Left kidney (tissue), 8 donors: ENCODE data around the gene OR5H1. TPM values are rescaled to one million over a fixed set of nuclear protein-coding genes. Genes with fewer than 3 reads are reported as not detected.
"Not testable (repeated sequence)": the region's sequence is repeated elsewhere in the genome, so short reads cannot be mapped to it uniquely, and the experiment has no call there.

Source experiments
- DNase-seq: peaks from one replicate; pipeline ENCODE4 v3.0.0-alpha.2; 2013
- long read RNA-seq, 8 donors: transcript quantifications; one replicate each; lab custom pipeline, GENCODE V29; 2026
- polyA plus RNA-seq: library from polyadenylated mRNA; unstranded; fragments of 120-200 nt; gene quantifications from one replicate; pipeline ENCODE4 v1.2.1, GENCODE V29; 2013; ENCODE audit not compliant: insufficient read length

Gene OR5H1
- 0.05 TPM for polyA plus RNA-seq
- long read RNA-seq, donor 1, result 0 reads
- long read RNA-seq, donor 2, result 0 reads
- long read RNA-seq, donor 3, result 0 reads
- long read RNA-seq, donor 4, result 0 reads
- long read RNA-seq, donor 5, result 0 reads
- long read RNA-seq, donor 6, result 0 reads
- long read RNA-seq, donor 7, result 0 reads
- long read RNA-seq, donor 8, result 0 reads

DNA sequence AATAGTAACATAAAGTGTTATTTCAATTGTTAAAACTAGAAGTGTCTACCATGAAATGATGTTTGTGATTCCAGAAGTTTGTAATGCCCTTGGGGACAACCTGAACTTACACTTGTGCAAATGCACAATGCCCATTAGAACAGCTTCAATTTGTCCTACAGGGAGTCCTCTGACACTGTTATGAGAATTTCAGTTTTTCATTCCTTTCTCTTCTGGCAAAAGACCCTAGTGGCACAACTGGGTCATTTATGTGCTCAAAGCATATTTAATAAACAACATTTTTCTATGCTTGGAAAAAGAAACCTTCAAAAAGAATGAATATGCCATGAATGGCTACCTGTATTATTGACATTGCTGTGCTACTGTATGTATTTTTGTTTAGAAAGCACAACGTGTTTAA is at the start of gene OR5H1:
OR5H1 (plus strand) TSS at position 301 of the 400 bp plus-strand sequence. CDS start 1,977 bp downstream, outside the sequence.
- DNase-seq, result no peak

DNA sequence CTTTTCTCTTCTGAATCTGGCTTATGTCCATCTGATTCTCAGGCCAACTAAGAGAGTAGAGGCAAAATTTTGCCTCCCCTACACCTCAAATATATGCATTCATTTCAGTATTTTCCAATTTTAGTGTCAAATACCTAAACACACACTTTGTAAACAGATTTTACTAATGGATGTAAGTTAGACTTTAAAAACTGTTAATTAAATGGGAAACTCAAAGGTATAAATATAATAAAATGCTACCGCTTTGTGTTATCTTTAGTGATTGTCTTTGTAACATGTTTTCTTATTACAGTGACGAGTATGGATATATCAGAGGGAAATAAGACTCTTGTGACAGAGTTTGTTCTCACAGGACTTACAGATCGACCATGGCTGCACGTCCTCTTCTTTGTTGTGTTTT is 43.6 kb upstream of the OR5H1 start, which contains the start of gene OR5AC2:
OR5AC2 (plus strand) TSS at position 301 of the 400 bp plus-strand sequence; CDS start at position 301, 0 bp downstream.
- DNase-seq, result no peak

DNA sequence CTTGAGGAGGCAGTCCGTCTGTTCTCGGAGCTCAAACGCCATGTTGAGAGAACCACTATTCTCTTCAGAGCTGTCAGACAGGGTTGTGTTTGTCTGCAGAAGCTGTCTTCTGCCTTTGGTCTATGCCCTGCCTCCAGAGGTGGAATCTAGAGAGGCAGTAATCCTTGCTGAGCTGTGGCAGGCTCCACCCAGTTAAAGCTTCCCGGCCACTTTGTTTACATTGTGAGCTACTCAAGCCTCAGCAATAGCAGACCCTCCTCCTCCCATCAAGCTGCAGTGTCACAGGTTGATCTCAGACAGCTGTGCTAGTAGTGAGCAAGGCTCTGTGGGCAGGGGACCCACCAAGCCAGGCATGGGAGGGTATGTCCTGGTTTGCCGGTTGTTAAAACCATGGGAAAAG is 34.6 kb upstream of the OR5H1 start:
- no peak for DNase-seq

DNA sequence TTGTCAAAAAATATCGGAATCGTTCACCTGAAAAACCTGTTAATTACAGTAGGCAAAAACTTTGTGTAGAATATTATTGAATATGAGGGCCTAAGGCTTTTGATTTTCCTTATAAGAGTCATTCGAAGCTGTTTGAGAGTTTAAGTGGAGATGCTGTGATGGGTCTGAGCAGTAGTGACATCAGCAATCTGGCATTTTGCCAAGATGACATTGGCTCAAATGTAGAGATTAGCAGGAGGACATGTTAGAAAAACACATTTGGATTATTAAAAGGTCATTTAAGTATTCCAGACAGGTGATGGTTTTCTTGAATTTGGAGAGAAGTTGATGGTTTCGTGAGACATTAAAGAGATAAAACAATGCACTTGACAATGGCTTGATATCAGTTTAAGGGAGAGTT is 30.7 kb upstream of the OR5H1 start:
- no peak for DNase-seq

DNA sequence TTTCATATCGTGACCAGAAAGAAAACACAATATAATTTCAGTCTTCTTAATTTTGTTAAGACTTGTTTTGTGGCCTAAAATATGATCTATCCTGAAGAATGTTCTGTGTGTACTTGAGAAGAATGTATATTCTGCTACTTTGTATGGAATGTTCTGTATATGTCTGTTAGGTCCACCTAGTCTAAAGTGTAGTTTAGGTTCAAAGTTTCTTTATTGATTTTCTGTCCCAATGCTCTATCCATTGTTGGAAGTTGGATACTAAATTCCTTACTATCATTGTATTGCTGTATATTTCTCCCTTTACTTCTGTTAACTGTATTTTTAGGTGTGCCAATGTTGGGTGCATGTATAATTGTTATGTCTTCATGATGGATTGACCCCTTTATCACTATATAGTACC is 22.4 kb upstream of the OR5H1 start:
- no peak for DNase-seq

DNA sequence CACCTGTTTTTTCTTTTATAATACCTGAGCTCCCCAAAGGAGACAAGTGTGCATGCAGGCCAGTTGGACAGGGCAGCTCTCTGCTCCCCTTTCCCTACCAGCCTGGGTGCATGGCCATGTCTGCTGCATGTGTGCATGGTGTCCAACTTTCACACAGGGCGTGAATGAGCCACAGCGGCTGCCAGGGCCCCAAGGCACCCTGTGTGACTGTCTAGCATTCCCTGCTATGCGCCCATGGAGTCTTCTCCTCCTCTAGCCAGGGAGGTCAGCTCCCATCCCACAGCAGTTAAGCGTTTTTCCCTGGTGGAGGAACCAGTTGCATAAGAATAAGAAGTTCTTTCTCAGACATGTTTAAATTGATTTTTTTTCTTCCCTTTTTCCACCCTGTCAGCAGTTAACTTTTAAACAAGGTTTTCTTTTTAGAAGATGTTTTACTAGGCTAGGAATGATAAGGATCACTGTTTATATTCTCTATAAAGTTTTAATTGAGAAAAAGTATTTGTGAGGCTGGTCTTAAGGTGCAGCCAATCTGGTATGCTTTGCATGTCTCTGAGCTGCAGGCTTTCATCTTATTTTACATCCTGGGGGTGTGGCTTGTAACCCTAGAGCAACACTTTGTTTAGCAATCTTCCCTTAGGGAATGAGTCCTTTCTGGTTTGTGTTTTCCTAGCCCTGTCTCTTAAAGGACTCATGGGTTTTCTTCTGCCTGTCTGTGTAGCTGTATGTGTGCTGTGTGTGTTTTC is 20.5 kb upstream of the OR5H1 start:
- no peak for DNase-seq

DNA sequence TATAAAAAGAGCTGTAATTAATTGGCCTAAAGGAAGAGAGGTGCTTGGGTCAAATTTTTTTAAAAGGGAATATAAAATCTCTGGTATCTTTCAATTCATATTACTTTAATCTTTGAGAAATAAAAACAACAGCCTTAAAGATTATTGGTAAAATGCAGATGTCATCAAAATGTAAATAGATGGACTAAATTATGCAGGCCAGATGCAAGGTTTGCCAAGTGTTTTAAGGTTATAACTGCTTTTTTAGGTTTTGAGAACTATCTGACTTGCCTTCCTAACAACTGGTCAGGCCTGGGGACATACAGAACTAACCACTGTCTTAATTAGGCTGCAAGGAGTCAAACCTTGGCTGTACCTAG is 20.0 kb upstream of the OR5H1 start:
- no peak for DNase-seq

DNA sequence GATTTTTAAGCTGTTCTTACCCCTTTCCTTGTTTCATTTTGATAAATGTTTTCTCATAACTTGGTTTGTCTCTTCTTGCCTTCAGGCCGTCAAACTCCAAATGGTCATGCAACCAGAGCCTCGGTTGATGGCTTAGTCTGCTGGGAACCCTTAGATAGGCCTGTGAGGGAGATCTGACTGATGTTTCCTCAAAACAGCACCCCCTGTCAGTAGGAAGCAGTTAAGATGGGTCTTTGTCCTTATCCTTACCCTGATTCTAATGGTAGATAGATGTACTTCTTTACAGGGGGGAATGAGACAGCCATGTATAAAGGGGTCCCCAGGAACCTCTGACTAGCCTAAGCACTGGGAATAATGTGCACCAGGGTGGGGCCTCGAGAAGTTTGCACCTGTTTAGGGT is 16.3 kb upstream of the OR5H1 start:
- DNase-seq, result no peak

DNA sequence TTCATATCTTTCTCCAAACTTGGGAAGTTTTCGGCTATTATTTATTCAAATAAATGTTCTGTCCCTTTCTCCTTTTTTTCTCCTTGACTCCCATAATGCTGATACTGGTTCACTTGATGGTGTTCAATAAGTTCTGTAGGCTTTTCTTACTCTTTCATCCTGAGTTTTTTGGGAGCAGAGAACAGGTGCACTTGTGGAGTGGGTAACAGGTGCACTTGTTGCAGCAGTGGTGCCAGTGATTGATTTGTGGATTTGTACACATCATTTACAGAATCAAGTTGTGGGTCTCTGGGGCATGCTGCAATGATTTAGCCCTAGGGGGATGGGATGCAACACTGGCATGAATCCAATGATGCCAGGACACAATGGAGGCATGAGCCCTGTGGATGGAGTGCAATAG is 14.8 kb upstream of the OR5H1 start:
- no peak for DNase-seq

DNA sequence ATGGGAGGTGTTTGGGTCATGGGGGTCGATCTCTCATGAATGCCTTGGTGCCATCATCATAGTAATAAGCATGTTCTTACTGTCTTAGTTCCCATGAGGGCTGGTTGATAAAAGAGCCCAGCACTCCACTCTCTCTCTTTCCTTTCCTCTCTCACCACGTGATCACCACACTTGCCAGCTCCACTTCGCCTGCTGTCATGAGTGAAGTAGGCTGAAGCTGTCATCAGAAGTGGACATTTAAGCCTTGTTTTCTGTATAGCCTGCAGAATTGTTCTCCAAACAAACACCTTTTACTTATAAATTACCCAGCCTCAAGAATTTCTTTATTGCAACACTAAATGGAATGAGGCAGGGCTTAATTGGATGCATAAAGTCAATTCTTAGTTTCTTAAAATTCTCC is 6.1 kb downstream of the OR5H1 start:
- no peak for DNase-seq

DNA sequence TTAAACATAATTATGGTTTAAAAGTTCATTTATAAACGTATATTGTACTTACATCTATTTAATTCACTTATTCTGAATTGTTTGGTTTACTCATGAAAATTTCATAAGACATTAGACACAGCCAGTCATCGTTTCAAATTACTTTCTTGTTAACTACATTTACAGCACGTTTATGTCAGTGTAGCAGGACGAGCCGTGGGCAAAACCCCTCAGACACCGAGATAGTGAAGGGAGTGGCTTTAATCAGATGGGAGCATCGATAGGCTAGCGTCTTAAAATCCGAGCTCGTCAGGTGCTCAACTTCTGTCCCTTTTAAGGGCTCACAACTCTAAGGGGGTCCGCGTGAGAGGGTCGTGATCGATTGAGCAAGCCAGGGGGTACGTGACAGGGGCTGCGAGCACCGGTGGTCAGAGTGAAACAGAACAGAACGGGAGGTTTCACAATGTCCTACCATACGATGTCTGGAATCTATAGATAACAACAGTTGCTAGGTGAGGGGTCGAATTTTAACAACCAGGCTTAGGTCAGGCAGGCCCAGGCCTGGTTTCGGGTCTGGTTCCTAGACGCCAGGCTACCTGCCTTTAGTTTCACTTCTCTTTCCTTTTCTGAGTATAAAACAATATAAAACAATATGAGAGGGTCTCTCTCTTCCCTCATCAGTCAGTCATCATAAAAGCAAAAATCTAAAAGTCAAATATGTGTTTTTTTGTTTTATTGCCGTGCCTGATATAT is 7.5 kb downstream of the OR5H1 start:
- DNase-seq, result not testable (repeated sequence)

DNA sequence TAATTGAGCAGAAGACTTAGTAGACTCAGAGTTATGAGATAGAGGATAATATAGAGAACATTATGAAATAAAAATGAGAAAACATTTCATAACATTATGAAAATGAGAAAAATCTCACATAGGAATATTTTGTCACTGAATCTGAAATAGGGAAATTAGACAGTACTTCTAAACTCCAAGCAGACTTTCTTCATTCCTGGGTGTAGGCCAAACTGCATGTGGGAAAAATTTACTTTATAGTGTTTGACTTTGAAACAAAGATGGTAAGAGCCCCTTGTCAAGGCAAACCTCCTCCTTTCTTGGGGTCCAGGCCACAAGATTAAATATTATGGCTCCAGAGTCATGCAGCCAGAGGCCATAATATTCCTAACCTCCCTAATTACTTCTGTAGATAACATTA is 10.0 kb downstream of the OR5H1 start:
- DNase-seq, result no peak

DNA sequence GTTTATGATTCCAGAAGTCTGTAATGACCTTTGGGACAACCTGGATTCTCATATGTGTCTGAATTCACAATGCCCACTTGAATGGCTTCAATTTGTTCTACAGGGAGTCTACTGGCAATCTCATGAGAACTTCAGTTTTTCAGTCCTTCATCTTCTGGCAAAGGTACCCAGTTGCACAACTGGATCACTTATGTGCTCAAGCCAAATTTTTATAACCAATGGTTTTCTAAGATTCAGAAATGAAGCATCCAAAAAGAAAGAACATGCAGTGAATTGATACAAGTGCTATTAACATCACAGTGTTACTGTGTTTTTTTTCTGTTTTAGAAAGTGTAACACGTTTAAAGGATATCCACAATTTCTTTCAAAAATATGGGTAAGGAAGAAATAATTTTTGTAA is 16.7 kb downstream of the OR5H1 start, which contains the start of gene OR5H14:
OR5H14 (plus strand) TSS at position 301 of the 400 bp plus-strand sequence. CDS start 1,907 bp downstream, outside the sequence.
- no peak for DNase-seq

DNA sequence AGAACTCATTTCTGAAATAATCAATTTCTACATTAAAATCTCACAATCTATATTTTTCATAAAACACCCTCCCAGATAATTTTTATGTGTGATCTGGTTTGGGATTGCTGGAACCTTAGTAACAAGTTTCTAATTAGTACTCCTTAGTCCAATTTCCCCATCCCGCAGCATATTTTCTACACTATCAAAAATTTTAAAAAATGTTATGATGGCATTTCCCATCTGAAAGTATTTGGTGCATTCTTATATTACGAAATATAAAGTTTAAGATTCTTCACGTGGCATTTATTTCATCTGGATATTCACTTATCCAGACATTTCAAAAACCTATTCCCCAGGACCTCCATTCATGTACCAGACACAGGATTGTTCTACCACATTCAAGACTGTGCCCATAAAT is 18.2 kb downstream of the OR5H1 start:
- no peak for DNase-seq

DNA sequence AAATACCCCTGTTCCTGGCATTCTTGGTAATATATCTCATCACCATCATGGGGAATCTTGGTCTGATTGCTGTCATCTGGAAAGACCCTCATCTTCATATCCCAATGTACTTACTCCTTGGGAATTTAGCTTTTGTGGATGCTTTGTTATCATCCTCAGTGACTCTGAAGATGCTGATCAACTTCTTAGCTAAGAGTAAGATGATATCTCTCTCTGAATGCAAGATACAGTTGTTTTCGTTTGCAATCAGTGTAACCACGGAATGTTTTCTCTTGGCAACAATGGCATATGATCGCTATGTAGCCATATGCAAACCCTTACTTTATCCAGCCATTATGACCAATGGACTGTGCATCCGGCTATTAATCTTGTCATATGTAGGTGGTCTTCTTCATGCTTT is 18.9 kb downstream of the OR5H1 start:
- DNase-seq, result not testable (repeated sequence)

DNA sequence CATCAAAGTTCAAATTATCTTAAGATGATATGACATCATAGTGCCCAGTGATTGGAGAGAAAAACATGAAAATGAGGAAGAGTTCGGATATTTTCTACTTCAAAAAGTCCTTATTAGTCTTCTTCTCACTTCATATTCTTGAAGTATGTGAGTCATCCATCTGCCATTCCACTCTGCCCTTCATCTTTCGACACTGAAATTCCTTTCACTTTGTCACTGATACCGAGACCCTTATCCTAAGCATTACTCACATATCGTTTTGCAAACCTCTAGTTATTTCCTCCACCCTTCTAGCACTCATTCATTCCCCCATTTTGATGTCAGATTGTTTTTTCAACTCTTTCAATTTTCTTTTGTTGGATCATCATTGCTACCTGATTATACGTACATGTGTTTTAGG is 20.7 kb downstream of the OR5H1 start:
- DNase-seq, result no peak

DNA sequence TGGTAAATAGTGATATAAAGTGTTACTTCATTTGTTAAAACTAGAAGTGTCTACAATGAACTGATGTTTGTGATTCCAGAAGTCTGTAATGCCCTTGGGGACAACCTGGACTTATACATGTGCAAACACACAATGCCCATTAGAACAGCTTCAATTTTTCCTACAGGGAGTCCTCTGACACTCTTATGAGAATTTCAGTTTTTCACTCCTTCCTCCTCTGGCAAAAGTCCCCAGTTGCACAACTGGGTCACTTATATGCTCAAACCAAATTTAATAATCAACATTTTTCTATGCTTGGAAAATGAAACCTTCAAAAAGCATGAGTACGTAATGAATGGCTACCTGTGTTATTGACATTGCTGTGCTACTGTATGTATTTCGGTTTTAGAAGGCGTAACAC is 35.9 kb downstream of the OR5H1 start, which contains the start of gene OR5H15:
OR5H15 (plus strand) TSS at position 301 of the 400 bp plus-strand sequence. CDS start 2,004 bp downstream, outside the sequence.
- DNase-seq, result no peak

DNA sequence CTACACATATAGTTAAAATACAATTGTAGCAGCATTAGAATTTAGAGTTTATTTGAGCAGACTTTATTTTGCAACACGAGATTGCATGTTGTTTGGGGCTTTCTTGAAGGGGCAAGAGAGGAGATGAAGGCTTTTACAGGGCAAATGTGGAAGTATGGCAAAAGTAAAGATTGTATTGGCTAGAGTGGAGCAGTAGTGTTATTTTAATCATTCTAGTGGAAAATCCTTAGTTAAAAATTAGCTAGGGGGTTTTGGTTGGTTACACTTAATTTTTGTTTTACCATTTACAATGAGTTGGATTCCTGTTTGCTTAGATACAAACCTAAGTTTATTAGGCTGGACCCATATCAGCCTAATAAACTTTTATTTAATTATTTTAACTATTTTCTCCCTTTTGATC is 40.5 kb downstream of the OR5H1 start:
- no peak for DNase-seq

DNA sequence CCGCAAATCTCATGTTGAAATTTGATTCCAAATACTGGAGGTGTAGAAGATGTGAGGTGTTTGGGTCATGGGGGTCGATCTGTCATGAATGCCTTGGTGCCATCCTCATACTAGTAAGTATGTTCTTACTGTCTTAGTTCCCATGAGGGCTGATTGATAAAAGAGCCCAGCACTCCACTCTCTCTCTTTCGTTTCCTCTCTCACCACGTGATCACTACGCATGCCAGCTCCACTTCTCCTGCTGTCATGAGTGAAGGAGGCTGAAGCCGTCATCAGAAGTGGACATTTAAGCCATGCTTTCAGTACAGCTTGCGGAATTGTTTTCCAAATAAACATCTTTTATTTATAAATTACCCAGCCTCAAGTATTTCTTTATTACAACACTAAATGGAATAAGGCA is 42.1 kb downstream of the OR5H1 start:
- no peak for DNase-seq

DNA sequence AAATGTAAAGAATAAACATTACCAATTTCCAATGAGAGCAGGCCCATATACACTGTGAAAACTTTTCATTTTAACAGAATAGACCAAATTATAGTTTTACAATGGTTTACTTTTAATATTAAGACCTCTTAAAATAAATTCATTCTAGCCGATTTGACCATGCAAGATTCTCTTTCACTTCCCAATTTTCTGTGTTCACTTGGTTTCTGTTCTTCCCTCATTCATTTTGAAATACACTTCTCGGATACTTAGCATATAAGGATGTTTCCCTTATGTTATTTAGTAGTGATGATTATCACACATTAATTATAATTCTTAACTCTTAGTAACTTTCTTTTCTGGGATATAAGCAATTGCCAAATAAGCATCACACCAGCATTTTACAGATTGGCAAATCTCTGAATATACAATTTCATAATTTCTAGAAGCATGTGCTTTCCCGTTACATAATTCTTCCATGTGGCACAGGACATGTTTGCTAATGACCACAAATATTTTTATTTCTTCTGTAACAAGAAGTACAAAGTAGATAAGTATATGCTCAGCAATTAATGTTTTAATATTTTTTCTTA is 49.9 kb downstream of the OR5H1 start:
- DNase-seq, result no peak

DNA sequence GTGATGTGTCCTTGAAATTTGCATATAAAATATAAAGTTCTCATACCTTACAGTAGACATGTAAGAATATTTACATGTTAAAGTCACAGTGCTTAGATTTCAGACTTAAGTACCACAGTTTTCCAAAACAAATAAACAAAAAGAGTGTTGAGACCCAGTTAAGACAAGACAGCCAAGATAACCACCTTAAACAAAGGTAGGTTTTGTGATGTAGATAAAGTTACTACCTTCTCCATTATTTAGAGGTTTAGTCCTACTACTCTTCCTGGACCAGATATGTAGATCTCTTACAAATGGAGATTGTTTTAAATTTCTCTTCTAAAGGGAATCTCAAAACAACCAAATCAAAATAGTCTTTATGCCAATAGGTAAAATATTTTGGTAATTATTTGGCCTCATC is 51.7 kb downstream of the OR5H1 start:
- no peak for DNase-seq

DNA sequence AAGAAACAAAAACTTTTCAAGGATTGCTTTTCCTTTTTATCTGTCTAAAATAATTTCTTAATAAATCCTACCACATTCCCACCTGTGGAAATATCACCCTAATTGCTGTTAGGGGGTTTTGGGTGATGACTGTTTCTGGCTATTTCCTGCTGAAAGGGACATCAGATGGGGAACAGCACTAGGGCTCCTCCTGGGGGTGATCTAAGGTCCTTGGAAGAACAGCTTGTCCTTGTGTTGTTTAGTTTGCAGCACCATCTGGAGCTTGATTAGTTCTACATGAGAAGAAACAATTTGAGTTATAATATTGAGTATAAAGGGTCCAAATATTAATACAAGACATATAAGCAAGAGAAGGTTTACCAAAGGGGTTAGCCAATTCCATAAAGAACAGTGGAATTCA is 54.7 kb downstream of the OR5H1 start:
- no peak for DNase-seq
